Omental fat pad (tissue), 4 donors: ENCODE data around the gene NXPE1. TPM values are rescaled to one million over a fixed set of nuclear protein-coding genes. Genes with fewer than 3 reads are reported as not detected.

ENCODE experiments used
- ATAC-seq: fragments of 150-250 bp; one replicate; pipeline ENCODE4 v1.9.1; 2016; ENCODE audit warnings: mild to moderate bottlenecking, moderate library complexity; ENCODE audit not compliant: low FRiP score
- DNase-seq: peaks from one replicate; pipeline ENCODE4 v3.0.0-alpha.2; 2019; ENCODE audit warnings: low spot score
- CTCF ChIP-seq, 3 donors: fragments of 450-650 bp; IDR thresholded peaks; one replicate each; pipeline ENCODE4 v1.5.1; 2016 to 2017; ENCODE audit warnings: antibody characterized with exemption in 3 of 3, mild to moderate bottlenecking in 3 of 3, moderate library complexity in 2 of 3
- small RNA-seq: library from RNA; depleted of rRNA; stranded (forward); fragments of <200 nt; gene quantifications from one replicate; pipeline ENCODE3, GENCODE V24; 2016
- total RNA-seq, 4 donors: library from RNA; depleted of rRNA; stranded (reverse); fragments of >200 nt; gene quantifications; one replicate each; pipeline ENCODE4 v1.1.0, GENCODE V29; 2016

NXPE1 gene
- total RNA-seq, 4 donors from 2014 or later = not detected

GRCh38 chr11:114479331-114479730 is 80.3 kb downstream of the NXPE1 start:
- DNase-seq = no peak
- no peak for TF ChIP-seq CTCF (IDR thresholded peaks at IDR 0.05)
- no peak for ATAC-seq

GRCh38 chr11:114478768-114479167 is 80.9 kb downstream of the NXPE1 start:
- TF ChIP-seq CTCF (IDR thresholded peaks at IDR 0.05) = no peak
- DNase-seq = no peak
- no peak for ATAC-seq

DNA sequence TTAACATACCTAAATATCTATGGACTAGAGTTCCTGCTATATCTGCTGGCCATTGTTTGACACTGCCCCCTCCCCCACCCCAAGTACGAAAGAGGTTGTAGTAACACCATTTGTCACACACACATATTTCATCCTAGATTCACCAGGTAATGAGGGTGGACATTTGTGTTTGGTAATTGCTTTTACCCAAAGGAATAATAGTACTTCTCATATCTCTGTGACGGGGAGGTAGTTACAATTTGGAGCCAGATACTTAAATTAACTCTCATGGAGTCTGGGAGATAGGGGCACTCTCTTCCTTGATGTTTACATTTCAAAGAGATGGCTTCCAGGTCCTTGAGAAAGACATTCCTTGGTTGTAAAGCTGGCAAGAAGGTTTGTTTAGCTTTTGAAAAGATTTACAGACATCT is 81.7 kb downstream of the NXPE1 start:
- no peak for TF ChIP-seq CTCF (IDR thresholded peaks at IDR 0.05)
- no peak for DNase-seq
- ATAC-seq = no peak

GRCh38 chr11:114472661-114473060 is 87.0 kb downstream of the NXPE1 start:
- DNase-seq (no peak), ATAC-seq (no peak)
- no peak for TF ChIP-seq CTCF (IDR thresholded peaks at IDR 0.05)

Small RNA genes lying within 50 kb of the gene (small RNA-seq; reads per million reads assigned to genes)
- not detected for gene RF01210

Other genes with a start within 250 kb of the NXPE1 start
- gene C11orf71, start 159.4 kb downstream of the NXPE1 start, total RNA-seq = 1 to 10 TPM; 4.8 to 9.8 (median 6.0) TPM
- gene RBM7, start 159.2 kb downstream of the NXPE1 start, total RNA-seq = 10 to 100 TPM; 21.4 to 33.3 (median 23.4) TPM
- gene REXO2, start 120.4 kb downstream of the NXPE1 start, total RNA-seq = 100 to 1,000 TPM in 3 of 4 donors, 10 to 100 TPM in 1; 87.3 to 154 (median 106) TPM
- not detected for gene NXPE4, start 35.9 kb upstream of the NXPE1 start, total RNA-seq
- gene NXPE2, start 118.6 kb upstream of the NXPE1 start, total RNA-seq = under 1 TPM in 1 of 4 donors, not detected in 3; 0.19 TPM